GM12878 (cell line): ENCODE results near the gene ANK2. TPM values are rescaled to one million over a fixed set of nuclear protein-coding genes. Genes with fewer than 3 reads are reported as not detected.

ENCODE experiments used
- ATAC-seq: fragments of 200-7000 bp; cut with Tn5 transposase; 3 replicates; pipeline ENCODE4 v1.9.1; 2020; ENCODE audit warnings: mild to moderate bottlenecking, moderate library complexity
- BruUV-seq: library from RNA; stranded (reverse); fragments of 400-500 nt; replicated peaks from 2 replicates; lab custom pipeline; 2021; lab: Mats Ljungman, UMichigan
- CTCF ChIA-PET: fragments of 300-600 bp; sonication (Branson Sonifier 250); formaldehyde crosslinking; extraction: SDS; loops from one replicate; lab custom pipeline; 2021; ENCODE audit warnings: inconsistent platforms; lab: Yijun Ruan, JAX
- POLR2A ChIA-PET: fragments of 350-600 bp; formaldehyde crosslinking; extraction: SDS; loops from one replicate; lab custom pipeline; 2021; ENCODE audit warnings: inconsistent platforms; lab: Charles Lee
- RAD21 ChIA-PET: fragments of 300-600 bp; sonication (Branson Sonifier 250); formaldehyde crosslinking; loops from one replicate; lab custom pipeline; 2023; ENCODE audit warnings: antibody characterized with exemption; ENCODE audit not compliant: unreplicated experiment; lab: Charles Lee
- SMC1A ChIA-PET: fragments of 300-600 bp; sonication (Branson Sonifier 250); formaldehyde crosslinking; loops from one replicate; lab custom pipeline; 2023; ENCODE audit not compliant: unreplicated experiment, uncharacterized antibody; lab: Charles Lee
- DNase-seq: peaks from one replicate; pipeline ENCODE4 v3.0.0-alpha.2; 2011; ENCODE audit warnings: low read depth, low spot score
- FAIRE-seq: peaks from 3 replicates; lab custom pipeline; 2011; peaks lifted over from hg19 to GRCh38; lab: Jason Lieb, UNC
- H2AFZ ChIP-seq: 2 replicates; pipeline ENCODE4 v1.6.0; 2011; ENCODE audit warnings: low read depth, low read length, control low read depth; ENCODE audit not compliant: control insufficient read depth
- H3K27ac ChIP-seq: 2 replicates; pipeline ENCODE4 v1.5.1; 2011; ENCODE audit warnings: control low read depth; ENCODE audit not compliant: control insufficient read depth, insufficient read depth
- H3K27me3 ChIP-seq, 2 experiments: replicated peaks in 1 of 2; 2 replicates each; pipeline versions ENCODE4 v1.6.0 to v1.6.1; 2011; ENCODE audit warnings: low read length in 1 of 2; ENCODE audit not compliant: control insufficient read depth in 2 of 2, insufficient read depth in 2 of 2
- H3K36me3 ChIP-seq, 2 experiments: 2 replicates each; pipeline ENCODE4 v1.5.1; 2011; ENCODE audit warnings: low read length in 1 of 2; ENCODE audit not compliant: control insufficient read depth in 2 of 2, insufficient read depth in 2 of 2
- H3K4me1 ChIP-seq: 2 replicates; pipeline ENCODE4 v1.6.1; 2011; ENCODE audit warnings: mild to moderate bottlenecking, low read length, moderate library complexity, mixed read lengths; ENCODE audit not compliant: control insufficient read depth, insufficient read depth
- H3K4me2 ChIP-seq: 2 replicates; pipeline ENCODE4 v1.6.0; 2011; ENCODE audit warnings: control low read depth; ENCODE audit not compliant: control insufficient read depth, insufficient read depth
- H3K4me3 ChIP-seq: fragments of 200-600 bp; sonication (generic); 2 replicates; pipeline ENCODE4 v1.5.1; 2016
- H3K79me2 ChIP-seq: 2 replicates; pipeline ENCODE4 v1.6.0; 2011; ENCODE audit warnings: low read length; ENCODE audit not compliant: control insufficient read depth, insufficient read depth
- H3K9ac ChIP-seq: 2 replicates; pipeline ENCODE4 v1.8.0; 2011; ENCODE audit warnings: low read length, control low read depth, mixed read lengths; ENCODE audit not compliant: control insufficient read depth, insufficient read depth
- H3K9me3 ChIP-seq: replicated peaks from 3 replicates; pipeline ENCODE4 v1.5.1; 2011; ENCODE audit warnings: mild to moderate bottlenecking, low read length; ENCODE audit not compliant: control insufficient read depth, insufficient read depth
- H4K20me1 ChIP-seq: 2 replicates; pipeline ENCODE4 v1.6.0; 2011; ENCODE audit not compliant: control insufficient read depth, insufficient read depth
- ATF7 ChIP-seq: fragments of 450-650 bp; IDR thresholded peaks from 2 replicates; pipeline ENCODE4 v1.6.1; 2016; ENCODE audit warnings: low read depth, mild to moderate bottlenecking
- CBFB ChIP-seq: IDR thresholded peaks from 2 replicates; pipeline ENCODE4 v1.6.1; 2016; ENCODE audit warnings: antibody characterized with exemption, low read depth
- CBX3 ChIP-seq: fragments of 200-600 bp; sonication (generic); IDR thresholded peaks from 2 replicates; pipeline ENCODE4 v1.6.1; 2016; ENCODE audit warnings: low read depth, borderline replicate concordance
- CHD1 ChIP-seq: IDR thresholded peaks from 2 replicates; pipeline ENCODE4 v1.6.1; 2012; ENCODE audit warnings: low read depth, low read length, improper control_type of control experiment
- GABPA ChIP-seq: IDR thresholded peaks from 2 replicates; pipeline ENCODE4 v1.6.1; 2014; ENCODE audit warnings: antibody characterized with exemption, low read depth, mild to moderate bottlenecking, inconsistent platforms
- MXI1 ChIP-seq: fragments of 150-350 bp; IDR thresholded peaks from 2 replicates; pipeline ENCODE4 v1.6.1; 2011; ENCODE audit warnings: low read depth, mild to moderate bottlenecking, inconsistent platforms, low read length, improper control_type of control experiment
- TBL1XR1 ChIP-seq: IDR thresholded peaks from 2 replicates; pipeline ENCODE4 v1.6.1; 2012; ENCODE audit warnings: low read depth, low read length, improper control_type of control experiment
- WGBS: methylation state at CpG from one replicate; pipeline ENCODE4 v1.1.6; 2016; ENCODE audit warnings: low lambda C conversion rate; ENCODE audit not compliant: insufficient replicate concordance, insufficient coverage; ENCODE audit errors: missing lambda C conversion rate; 5-methylcytosine and 5-hydroxymethylcytosine counted together
- in situ Hi-C: fragments of 300-500 bp; cut with MboI; formaldehyde crosslinking; loops from 9 replicates; pipeline ENCODE4 v1.14.3; 2018; ENCODE audit warnings: mixed read lengths
- intact Hi-C: fragments of 100-400 bp; cut with micrococcal nuclease; formaldehyde crosslinking; loops from one replicate; pipeline ENCODE4 v1.14.2; 2022; ENCODE audit not compliant: unreplicated experiment
- polyA plus RNA-seq, 11 experiments: library from polyadenylated mRNA; depleted of rRNA in 4 of 11; unstranded in 6 of 11; stranded (reverse) in 5 of 11; fragments of >200 nt; fragmentation: Nextera tagmentation in 4 of 11; fragmentation: Illumina TruSeq in 1 of 11; extraction: Ambion mirVana in 4 of 11; extraction: Trizol in 1 of 11; gene quantifications; 1 replicate in 1 of 11; 2 replicates in 10 of 11; pipeline versions ENCODE4 v1.2.1 to v1.2.3, GENCODE V29; 2011 to 2016; ENCODE audit warnings: inconsistent platforms in 2 of 11, missing spikeins in 2 of 11, low read depth in 1 of 11
- total RNA-seq, 4 experiments: library from RNA; depleted of rRNA in 3 of 4; stranded (reverse); fragments of >200 nt in 3 of 4; fragmentation: Illumina TruSeq in 1 of 4; extraction: Trizol in 1 of 4; gene quantifications; 2 replicates each; pipeline versions ENCODE4 v1.2.1 to v1.2.3, GENCODE V29; 2013 to 2021

The ANK2 gene
- total and polyA plus RNA-seq, 10 of the 15 experiments (the other 5 are each of a cell fraction or from before 2014, with no cell fraction given): 1.6 to 13.0 (median 4.1) TPM

- TF ChIP-seq CHD1: no peak
- TF ChIP-seq TBL1XR1: no peak
- TF ChIP-seq CBX3: no peak
- TF ChIP-seq MXI1: no peak
Measured at GRCh38 chr4:113114884-113115283, 65.4 kb downstream of the ANK2 start (continued).

- TF ChIP-seq GABPA (no peak), CBFB (no peak), ATF7 (no peak)
- in situ Hi-C loops: no loop called here
- Histone ChIP-seq H3K4me2 (no peak overlapping the region), H3K4me1 (no peaks in the 10 kb centered on the region), H4K20me1 (no peaks in the 10 kb centered on the region), H3K79me2 (no peaks in the 10 kb centered on the region), H3K27me3 (no peaks in the 10 kb centered on the region), H3K36me3 (no peaks in the 10 kb centered on the region), H2AFZ (no peak overlapping the region), H3K4me3 (no peak overlapping the region), H3K9me3 (no peaks in the 10 kb centered on the region), H3K9ac (no peak overlapping the region), H3K27ac (no peak overlapping the region)
- ATAC-seq (no peak), DNase-seq (no peak), FAIRE-seq (no peak)
- intact Hi-C loops: no loop called here
- WGBS: 75% methylated on average over 17 of the region's 17 CpGs
- BruUV-seq: no TSS peak
- ChIA-PET CTCF (interaction anchor here (0.6 to 1.1 kb wide), 3 partner anchors 11 to 257 kb away, joined by 3 read pairs; no protein-coding TSS in a partner anchor), POLR2A (no interaction called here), RAD21 (no interaction called here), SMC1A (no interaction called here)
Measured at GRCh38 chr4:113116414-113117357, 67.2 kb downstream of the ANK2 start.
